Transverse colon (tissue), 4 donors: ENCODE data around the gene LRRC57. TPM values are rescaled to one million over a fixed set of nuclear protein-coding genes. Genes with fewer than 3 reads are reported as not detected.

Experiments used
- DNase-seq: peaks from one replicate; pipeline ENCODE4 v3.0.0-alpha.2; 2019
- H3K27ac ChIP-seq, 4 donors: fragments of 200-600 bp; sonication (generic); 2 replicates each; pipeline ENCODE4 v1.5.1; 2016 to 2018; ENCODE audit warnings: inconsistent platforms in 4 of 4
- H3K27me3 ChIP-seq: fragments of 200-600 bp; sonication (generic); 2 replicates; pipeline ENCODE4 v1.5.1; 2017; ENCODE audit warnings: inconsistent platforms
- H3K36me3 ChIP-seq, 4 donors: fragments of 200-600 bp; sonication (generic); 2 replicates each; pipeline ENCODE4 v1.5.1; 2017 to 2019; ENCODE audit warnings: inconsistent platforms in 4 of 4
- H3K4me1 ChIP-seq, 4 donors: fragments of 200-600 bp; sonication (generic); 2 replicates each; pipeline ENCODE4 v1.5.1; 2017 to 2020; ENCODE audit warnings: inconsistent platforms in 4 of 4
- H3K4me3 ChIP-seq, 4 donors: fragments of 200-600 bp; sonication (generic); 1 replicate in 1 of 4; 2 replicates in 3 of 4; pipeline versions ENCODE4 v1.5.1 to v1.6.1; 2017 to 2019; ENCODE audit warnings: inconsistent platforms in 4 of 4
- H3K9me3 ChIP-seq, 2 donors: fragments of 200-600 bp; sonication (generic); 2 replicates each; pipeline ENCODE4 v1.5.1; 2017 to 2019; ENCODE audit warnings: inconsistent platforms in 2 of 2
- EP300 ChIP-seq: sonication (generic); formaldehyde crosslinking; IDR thresholded peaks from one replicate; pipeline ENCODE4 v1.6.1; 2017; ENCODE audit warnings: antibody characterized with exemption, low read depth
- POLR2A ChIP-seq: fragments of 450-650 bp; IDR thresholded peaks from one replicate; pipeline ENCODE4 v1.6.1; 2016; ENCODE audit warnings: antibody characterized with exemption, mild to moderate bottlenecking, moderate library complexity
- POLR2AphosphoS5 ChIP-seq, 3 donors: sonication (generic); formaldehyde crosslinking; IDR thresholded peaks; one replicate each; pipeline ENCODE4 v1.6.1; 2016; ENCODE audit warnings: antibody characterized with exemption in 3 of 3
- whole genome bisulfite sequencing, 2 donors: methylation state at CpG; one replicate each; pipeline ENCODE4 v1.1.5; 2018; ENCODE audit warnings: low coverage in 1 of 2; 5-methylcytosine and 5-hydroxymethylcytosine counted together
- in situ Hi-C, 4 donors: fragments of 200-750 bp; cut with MboI; loops; one replicate each; pipeline versions ENCODE4 v1.15.0 to v1.15.1; 2017; ENCODE audit warnings: low sequenced_read_pairs in 3 of 4, low pct_ligation_motif_present in 1 of 4, low pct_unique_long_range_greater_than_20kb in 1 of 4
- intact Hi-C: fragments of 100-400 bp; cut with DNase I; formaldehyde crosslinking; loops from one replicate; pipeline ENCODE4 v1.15.1; 2023; ENCODE audit warnings: low total_unique reads
- total RNA-seq, 4 donors: library from RNA; depleted of rRNA; stranded (reverse); fragments of >200 nt; gene quantifications; one replicate each; pipeline ENCODE4 v1.1.0, GENCODE V29; 2016
- TF ChIP-seq, protein P1 (sequence below), 5 experiments: fragments of 200-600 bp in 3 of 5; fragments of 450-650 bp in 2 of 5; sonication (generic) in 3 of 5; IDR thresholded peaks; 1 replicate in 2 of 5; 2 replicates in 3 of 5; pipeline ENCODE4 v1.5.1; 2016 to 2017; ENCODE audit warnings: antibody characterized with exemption in 5 of 5, inconsistent platforms in 3 of 5, mild to moderate bottlenecking in 2 of 5, moderate library complexity in 1 of 5

The LRRC57 gene
- total RNA-seq, 4 donors from 2014 or later, result 12.3 to 42.4 (median 28.7) TPM

- intact Hi-C loops (no loop called here), in situ Hi-C loops (loop anchor here in 1 of 4 donors (25.0 kb wide), 1 partner anchor 92 kb away; no protein-coding TSS in a partner anchor)
- Histone ChIP-seq H3K4me3 (no peak overlapping the region), H3K9me3 (no peaks in the 10 kb centered on the region), H3K27ac (no peak overlapping the region), H3K4me1 (peaks cover 4 to 33% (median 18%) of the 10 kb centered on the region in 4 donors), H3K36me3 (peaks cover 0 to 13% (median 2%) of the 10 kb centered on the region in 4 donors), H3K27me3 (no peaks in the 10 kb centered on the region)
- 76 to 94% methylated on average over 3 to 4 of the region's 4 CpGs for WGBS, 2 donors
- TF ChIP-seq POLR2A (no peak), POLR2AphosphoS5 (IDR thresholded peaks at IDR 0.05) (no peak), EP300 (no peak)
- TF ChIP-seq, protein P1, sequence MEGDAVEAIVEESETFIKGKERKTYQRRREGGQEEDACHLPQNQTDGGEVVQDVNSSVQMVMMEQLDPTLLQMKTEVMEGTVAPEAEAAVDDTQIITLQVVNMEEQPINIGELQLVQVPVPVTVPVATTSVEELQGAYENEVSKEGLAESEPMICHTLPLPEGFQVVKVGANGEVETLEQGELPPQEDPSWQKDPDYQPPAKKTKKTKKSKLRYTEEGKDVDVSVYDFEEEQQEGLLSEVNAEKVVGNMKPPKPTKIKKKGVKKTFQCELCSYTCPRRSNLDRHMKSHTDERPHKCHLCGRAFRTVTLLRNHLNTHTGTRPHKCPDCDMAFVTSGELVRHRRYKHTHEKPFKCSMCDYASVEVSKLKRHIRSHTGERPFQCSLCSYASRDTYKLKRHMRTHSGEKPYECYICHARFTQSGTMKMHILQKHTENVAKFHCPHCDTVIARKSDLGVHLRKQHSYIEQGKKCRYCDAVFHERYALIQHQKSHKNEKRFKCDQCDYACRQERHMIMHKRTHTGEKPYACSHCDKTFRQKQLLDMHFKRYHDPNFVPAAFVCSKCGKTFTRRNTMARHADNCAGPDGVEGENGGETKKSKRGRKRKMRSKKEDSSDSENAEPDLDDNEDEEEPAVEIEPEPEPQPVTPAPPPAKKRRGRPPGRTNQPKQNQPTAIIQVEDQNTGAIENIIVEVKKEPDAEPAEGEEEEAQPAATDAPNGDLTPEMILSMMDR (IDR thresholded peaks at IDR 0.05), result no peak
- DNase-seq, result no peak
Measured at GRCh38 chr15:42544853-42545629, 3.6 kb downstream of the LRRC57 start.

DNA sequence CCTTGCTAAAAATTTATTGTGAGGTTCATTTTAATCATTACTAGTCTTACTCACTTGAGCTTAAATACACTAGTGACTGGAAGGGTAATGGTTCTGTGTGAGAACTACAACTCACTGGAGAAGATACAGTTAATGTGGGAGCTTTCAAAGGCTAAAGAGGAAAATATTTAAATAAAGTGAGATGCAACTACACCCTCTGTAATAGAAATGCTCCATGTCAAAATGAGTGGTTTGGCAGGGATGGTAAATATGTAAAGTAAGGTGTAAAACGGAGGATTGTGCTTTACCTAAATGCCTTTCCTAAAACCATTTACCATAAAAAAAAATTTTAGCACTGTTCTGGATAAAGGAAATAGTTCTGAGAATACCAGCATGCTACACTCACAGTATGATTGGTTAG lies 15.3 kb downstream of the LRRC57 start:
- 73 to 92% methylated on average over 1 of the region's 1 CpG for WGBS, 2 donors
- intact Hi-C loops, result no loop called here
- in situ Hi-C loops, result loop anchor here in 1 of 4 donors (25.0 kb wide), 1 partner anchor 104 kb away; no protein-coding TSS in a partner anchor
- DNase-seq, result no peak
- TF ChIP-seq POLR2AphosphoS5 (IDR thresholded peaks at IDR 0.05) (no peak), POLR2A (no peak)
- TF ChIP-seq, protein P1 (IDR thresholded peaks at IDR 0.05), result no peak
- H3K9me3 ChIP-seq, result no peaks in the 10 kb centered on the region
- H3K4me1 ChIP-seq, result no peaks in the 10 kb centered on the region
- H3K36me3 ChIP-seq, result peaks cover 0 to 42% (median 11%) of the 10 kb centered on the region in 4 donors
- no peaks in the 10 kb centered on the region for H3K27me3 ChIP-seq
- no peak overlapping the region for H3K27ac ChIP-seq
- no peak overlapping the region for H3K4me3 ChIP-seq

DNA sequence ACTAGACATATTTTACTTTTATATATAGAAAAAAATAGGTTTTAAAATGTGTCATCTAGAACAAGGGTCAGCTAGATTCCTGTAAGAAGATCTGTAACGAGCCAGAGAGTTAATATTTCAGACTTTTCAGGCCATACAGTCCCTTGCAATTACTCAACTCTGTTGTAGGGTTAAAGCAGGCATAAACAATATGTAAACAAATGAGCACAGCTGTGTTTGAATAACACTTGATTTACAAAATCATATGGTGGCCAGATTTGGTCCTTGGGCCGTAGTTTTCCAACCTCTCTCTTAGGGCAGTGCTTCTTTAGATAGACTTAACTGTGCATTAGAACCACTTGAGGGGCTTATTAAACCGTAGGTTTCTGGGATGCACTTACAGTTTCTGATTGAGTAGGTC lies 19.6 kb downstream of the LRRC57 start:
- TF ChIP-seq, protein P1 (IDR thresholded peaks at IDR 0.05), result no peak
- in situ Hi-C loops, result loop anchor here in 2 of 4 donors (10.0 to 25.0 kb wide), 2 partner anchors 106 to 108 kb away; no protein-coding TSS in a partner anchor
- H3K9me3 ChIP-seq, result no peaks in the 10 kb centered on the region
- H3K4me1 ChIP-seq, result no peaks in the 10 kb centered on the region
- no peak overlapping the region for H3K27ac ChIP-seq
- 71 to 87% methylated on average over 2 to 3 of the region's 3 CpGs for WGBS, 2 donors
- DNase-seq, result no peak
- no peak overlapping the region for H3K4me3 ChIP-seq
- H3K27me3 ChIP-seq, result no peaks in the 10 kb centered on the region
- intact Hi-C loops, result no loop called here
- peaks cover 0 to 44% (median 14%) of the 10 kb centered on the region in 4 donors for H3K36me3 ChIP-seq

GRCh38 chr15:42523331-42523730 lies 25.3 kb downstream of the LRRC57 start:
- no peaks in the 10 kb centered on the region for H3K4me1 ChIP-seq
- no peak overlapping the region for H3K27ac ChIP-seq
- no peaks in the 10 kb centered on the region for H3K27me3 ChIP-seq
- intact Hi-C loops, result no loop called here
- no peaks in the 10 kb centered on the region for H3K9me3 ChIP-seq
- no peak for DNase-seq
- in situ Hi-C loops, result loop anchor here in 1 of 4 donors (10.0 kb wide), 1 partner anchor 111 kb away; no protein-coding TSS in a partner anchor
- peaks cover 0 to 28% (median 10%) of the 10 kb centered on the region in 4 donors for H3K36me3 ChIP-seq
- 56 to 69% methylated on average over 2 of the region's 2 CpGs for WGBS, 2 donors
- TF ChIP-seq EP300 (no peak), POLR2A (no peak), POLR2AphosphoS5 (IDR thresholded peaks at IDR 0.05) (no peak)
- TF ChIP-seq, protein P1 (IDR thresholded peaks at IDR 0.05), result no peak
- no peak overlapping the region for H3K4me3 ChIP-seq
